Measurements from ENCODE around the gene PGGHG. TPM values are rescaled to one million over a fixed set of nuclear protein-coding genes. Genes with fewer than 3 reads are reported as not detected.
"Not testable (repeated sequence)": the region's sequence is repeated elsewhere in the genome, so short reads cannot be mapped to it uniquely, and the experiment has no call there.

The PGGHG gene
- total RNA-seq, 1 experiment from 2014 or later = 9.5 TPM

- Mint-ChIP-seq H3K27ac (ENCODE audit: unreplicated experiment) (no peak overlapping the region), H3K27me3 (ENCODE audit: unreplicated experiment) (peaks cover 43% of the 10 kb centered on the region), H3K4me3 (ENCODE audit: low read depth, unreplicated experiment) (no peak overlapping the region), H3K9me3 (ENCODE audit: low read depth, unreplicated experiment) (no peaks in the 10 kb centered on the region), H3K36me3 (ENCODE audit: insufficient read depth, unreplicated experiment) (no peaks in the 10 kb centered on the region), H3K4me1 (ENCODE audit: low read depth, unreplicated experiment) (no peaks in the 10 kb centered on the region)
- BruUV-seq (replicated peaks) = no TSS peak
- intact Hi-C loops (cut with micrococcal nuclease; ENCODE audit: unreplicated experiment) = no loop called here
- CTCF ChIA-PET = interaction anchor here (1.2 kb wide), 1 partner anchor 11 kb away, joined by 3 read pairs; no protein-coding TSS in a partner anchor
- DNase-seq = no peak
- TF ChIP-seq, protein P1, sequence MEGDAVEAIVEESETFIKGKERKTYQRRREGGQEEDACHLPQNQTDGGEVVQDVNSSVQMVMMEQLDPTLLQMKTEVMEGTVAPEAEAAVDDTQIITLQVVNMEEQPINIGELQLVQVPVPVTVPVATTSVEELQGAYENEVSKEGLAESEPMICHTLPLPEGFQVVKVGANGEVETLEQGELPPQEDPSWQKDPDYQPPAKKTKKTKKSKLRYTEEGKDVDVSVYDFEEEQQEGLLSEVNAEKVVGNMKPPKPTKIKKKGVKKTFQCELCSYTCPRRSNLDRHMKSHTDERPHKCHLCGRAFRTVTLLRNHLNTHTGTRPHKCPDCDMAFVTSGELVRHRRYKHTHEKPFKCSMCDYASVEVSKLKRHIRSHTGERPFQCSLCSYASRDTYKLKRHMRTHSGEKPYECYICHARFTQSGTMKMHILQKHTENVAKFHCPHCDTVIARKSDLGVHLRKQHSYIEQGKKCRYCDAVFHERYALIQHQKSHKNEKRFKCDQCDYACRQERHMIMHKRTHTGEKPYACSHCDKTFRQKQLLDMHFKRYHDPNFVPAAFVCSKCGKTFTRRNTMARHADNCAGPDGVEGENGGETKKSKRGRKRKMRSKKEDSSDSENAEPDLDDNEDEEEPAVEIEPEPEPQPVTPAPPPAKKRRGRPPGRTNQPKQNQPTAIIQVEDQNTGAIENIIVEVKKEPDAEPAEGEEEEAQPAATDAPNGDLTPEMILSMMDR (IDR thresholded peaks at IDR 0.05; ENCODE audit: unreplicated experiment) = no peak
These were observed 27.3 kb upstream of the PGGHG start for GRCh38 chr11:261624-262023.

DNA sequence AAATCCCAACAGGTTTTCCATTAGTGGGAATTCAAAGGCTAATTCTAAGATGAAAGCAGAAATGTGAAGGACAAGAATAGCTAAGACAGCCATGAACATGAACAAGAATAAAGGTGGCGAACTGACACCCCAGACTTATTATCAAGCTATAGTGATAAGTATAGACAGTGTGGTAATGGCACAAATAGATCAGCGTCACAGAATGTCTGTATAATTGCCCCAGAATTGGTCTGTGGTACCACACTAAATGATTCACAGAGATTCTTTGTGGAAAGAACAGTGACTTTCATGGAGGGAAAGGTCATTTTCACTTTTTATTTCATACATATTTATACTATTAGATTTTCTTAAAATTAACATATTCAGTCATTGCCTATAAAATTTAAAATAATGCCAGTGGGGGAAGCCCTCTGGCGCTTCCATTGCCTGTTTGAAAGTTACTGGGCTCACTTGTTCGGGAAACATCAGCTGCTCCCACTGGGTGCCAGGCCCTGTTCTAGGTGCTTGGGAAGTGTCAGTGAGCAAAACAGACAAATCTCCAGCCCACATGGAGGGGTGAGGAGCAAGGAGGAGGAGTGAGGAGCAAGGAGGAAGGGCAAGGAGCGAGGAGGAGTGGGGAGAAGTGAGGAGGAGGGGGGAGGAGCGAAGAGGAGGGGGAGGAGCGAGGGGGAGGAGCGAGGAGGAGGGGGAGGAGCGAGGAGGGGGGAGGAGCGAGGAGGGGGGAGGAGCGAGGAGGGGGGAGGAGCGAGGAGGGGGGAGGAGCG, 22.1 kb upstream of the PGGHG start:
- BruUV-seq (replicated peaks) = no TSS peak
- Mint-ChIP-seq H3K27ac (ENCODE audit: unreplicated experiment) (peak overlapping the region; percentile 69), H3K4me1 (ENCODE audit: low read depth, unreplicated experiment) (peaks cover 18% of the 10 kb centered on the region), H3K4me3 (ENCODE audit: low read depth, unreplicated experiment) (peak overlapping the region; percentile 13), H3K9me3 (ENCODE audit: low read depth, unreplicated experiment) (no peaks in the 10 kb centered on the region), H3K27me3 (ENCODE audit: unreplicated experiment) (peaks cover 33% of the 10 kb centered on the region), H3K36me3 (ENCODE audit: insufficient read depth, unreplicated experiment) (no peaks in the 10 kb centered on the region)
- intact Hi-C loops (cut with micrococcal nuclease; ENCODE audit: unreplicated experiment) = no loop called here
- TF ChIP-seq, protein P1 (IDR thresholded peaks at IDR 0.05; ENCODE audit: unreplicated experiment) = no peak
- no peak for DNase-seq
- CTCF ChIA-PET = no interaction called here

DNA sequence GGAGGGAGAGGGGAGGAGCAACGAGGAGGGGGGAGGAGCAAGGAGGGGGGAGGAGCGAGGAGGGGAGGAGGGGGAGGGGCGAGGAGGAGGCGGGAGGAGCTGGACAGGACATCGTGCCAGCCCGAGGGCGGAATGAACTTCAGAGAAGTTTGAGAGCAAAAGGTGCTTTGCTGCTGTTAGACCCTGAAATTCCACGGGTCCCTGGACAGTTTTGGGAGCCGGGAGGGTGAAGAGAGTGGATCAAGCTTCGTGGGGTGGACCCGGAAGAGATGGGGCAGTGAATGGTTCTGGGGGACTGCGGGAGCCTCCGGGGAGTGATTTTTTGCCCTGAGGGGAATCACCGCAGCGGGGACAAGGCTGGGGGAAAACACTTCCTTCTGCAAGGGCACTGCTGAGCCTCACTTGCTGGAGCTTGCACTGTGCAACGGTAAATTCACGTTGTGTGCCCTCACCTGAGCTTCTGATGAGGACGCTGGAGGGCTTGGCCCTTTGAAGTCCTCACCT, 21.4 kb upstream of the PGGHG start:
- TF ChIP-seq, protein P1 (IDR thresholded peaks at IDR 0.05; ENCODE audit: unreplicated experiment) = no peak
- peaks cover 37% of the 10 kb centered on the region for H3K27me3 Mint-ChIP-seq (ENCODE audit: unreplicated experiment)
- no peaks in the 10 kb centered on the region for H3K9me3 Mint-ChIP-seq (ENCODE audit: low read depth, unreplicated experiment)
- CTCF ChIA-PET = interaction anchor here (0.6 kb wide), 1 partner anchor 129 kb away, joined by 3 read pairs; no protein-coding TSS in a partner anchor
- intact Hi-C loops (cut with micrococcal nuclease; ENCODE audit: unreplicated experiment) = no loop called here
- no peak for DNase-seq
- H3K4me1 Mint-ChIP-seq (ENCODE audit: low read depth, unreplicated experiment) = peaks cover 18% of the 10 kb centered on the region
- H3K36me3 Mint-ChIP-seq (ENCODE audit: insufficient read depth, unreplicated experiment) = no peaks in the 10 kb centered on the region
- peak overlapping the region; percentile 13 for H3K4me3 Mint-ChIP-seq (ENCODE audit: low read depth, unreplicated experiment)
- peak overlapping the region; percentile 69 for H3K27ac Mint-ChIP-seq (ENCODE audit: unreplicated experiment)
- BruUV-seq (replicated peaks) = no TSS peak

DNA sequence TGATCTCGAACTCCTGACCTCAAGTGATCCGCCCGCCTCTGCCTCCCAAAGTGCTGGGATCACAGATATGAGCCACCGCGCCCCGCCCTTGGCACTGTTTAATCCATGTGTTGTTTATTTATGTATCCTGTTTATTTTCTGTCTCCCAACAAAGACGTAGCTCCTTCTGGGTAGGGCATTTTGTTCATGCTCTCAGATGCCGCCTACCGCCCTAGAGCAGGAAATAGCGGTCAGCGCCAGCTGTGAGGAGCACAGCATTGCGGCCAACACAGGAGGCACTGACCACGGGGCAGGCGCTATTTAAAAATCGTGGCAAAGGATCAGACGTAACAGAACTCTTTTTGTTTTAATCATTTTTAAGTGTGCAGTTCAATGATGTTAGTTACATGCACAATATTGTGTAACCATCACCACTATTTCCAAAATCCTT, 20.2 kb upstream of the PGGHG start:
- CTCF ChIA-PET = interaction anchor here (1.0 kb wide), 2 partner anchors 11 to 125 kb away, joined by 3 read pairs; partner anchors contain the start of gene PKP3
- BruUV-seq (replicated peaks); H3K36me3 Mint-ChIP-seq (ENCODE audit: insufficient read depth, unreplicated experiment); intact Hi-C loops (cut with micrococcal nuclease; ENCODE audit: unreplicated experiment); H3K9me3 Mint-ChIP-seq (ENCODE audit: low read depth, unreplicated experiment): not testable (repeated sequence)
- Mint-ChIP-seq H3K4me1 (ENCODE audit: low read depth, unreplicated experiment) (peaks cover 18% of the 10 kb centered on the region), H3K27me3 (ENCODE audit: unreplicated experiment) (peaks cover 45% of the 10 kb centered on the region), H3K4me3 (ENCODE audit: low read depth, unreplicated experiment) (peak overlapping the region; percentile 39), H3K27ac (ENCODE audit: unreplicated experiment) (peak overlapping the region; percentile 28)
- peak; percentile 59 for DNase-seq

Measured in Calu3 (cell line).